Activated CD8-positive, alpha-beta T cell treated with anti-CD3 and anti-CD28 coated beads for 36 hours (primary cell): ENCODE data around the gene NALCN. TPM values are rescaled to one million over a fixed set of nuclear protein-coding genes. Genes with fewer than 3 reads are reported as not detected.

Experiments used
- ATAC-seq: fragments of 200-7000 bp; cut with Tn5 transposase; one replicate; pipeline ENCODE4 v1.10.0; 2021; ENCODE audit warnings: mild to moderate bottlenecking, moderate library complexity
- CTCF ChIA-PET: fragments of 350-600 bp; sonication (Branson Sonifier 250); formaldehyde crosslinking; loops from one replicate; lab custom pipeline; 2021; ENCODE audit warnings: antibody characterized with exemption; lab: Charles Lee
- POLR2A ChIA-PET: fragments of 350-600 bp; sonication (Branson Sonifier 250); formaldehyde crosslinking; loops from one replicate; lab custom pipeline; 2021; ENCODE audit warnings: antibody characterized with exemption; lab: Charles Lee
- DNase-seq: peaks from one replicate; pipeline ENCODE4 v3.0.0-alpha.2; 2020
- H3K27ac Mint-ChIP-seq: one replicate; pipeline ENCODE4 v1.8.0; 2021; ENCODE audit warnings: mild to moderate bottlenecking, mixed read lengths
- H3K27me3 Mint-ChIP-seq: one replicate; pipeline ENCODE4 v1.8.0; 2021; ENCODE audit warnings: mixed read lengths
- H3K36me3 Mint-ChIP-seq: one replicate; pipeline ENCODE4 v1.8.0; 2021; ENCODE audit warnings: low read depth, mixed read lengths
- H3K4me1 Mint-ChIP-seq: one replicate; pipeline ENCODE4 v1.8.0; 2021; ENCODE audit warnings: low read depth, mixed read lengths
- H3K4me3 Mint-ChIP-seq: one replicate; pipeline ENCODE4 v1.8.0; 2021; ENCODE audit warnings: mild to moderate bottlenecking, moderate library complexity, mixed read lengths
- H3K9me3 Mint-ChIP-seq: one replicate; pipeline ENCODE4 v1.8.0; 2021; ENCODE audit warnings: mixed read lengths
- intact Hi-C: fragments of 100-400 bp; cut with micrococcal nuclease; formaldehyde crosslinking; loops from one replicate; pipeline ENCODE4 v1.10.0; 2022
- total RNA-seq, 2 experiments: library from RNA; stranded (reverse); gene quantifications; one replicate each; pipeline ENCODE4 v1.2.3, GENCODE V29; 2021
- TF ChIP-seq, protein P1 (sequence below): fragments of 200-600 bp; IDR thresholded peaks from one replicate; pipeline ENCODE4 v1.8.0; 2022; ENCODE audit warnings: antibody characterized with exemption, mild to moderate bottlenecking

The NALCN gene
- total RNA-seq, 2 experiments from 2014 or later: not detected

DNA sequence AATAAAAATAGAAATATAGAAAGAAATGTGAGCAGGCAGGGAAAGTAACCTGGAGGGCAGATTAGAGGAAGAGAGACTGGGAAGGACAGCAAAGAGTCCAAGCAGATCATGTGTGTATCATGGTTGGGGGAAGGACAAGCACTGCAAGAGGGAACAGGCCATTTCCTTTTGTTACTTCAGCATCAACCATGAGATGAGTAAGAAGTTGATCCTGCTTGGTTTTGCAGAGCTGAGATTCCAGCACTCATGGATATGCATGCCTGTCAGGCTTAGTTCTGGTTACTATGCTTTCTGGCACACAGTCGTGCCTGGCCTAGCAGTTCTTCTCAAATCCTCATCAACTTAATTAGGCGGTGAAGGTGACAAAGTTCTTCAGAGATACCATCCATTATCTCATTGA is 18.1 kb downstream of the NALCN start:
- Mint-ChIP-seq H3K4me1 (no peaks in the 10 kb centered on the region), H3K27ac (no peak overlapping the region), H3K9me3 (no peaks in the 10 kb centered on the region), H3K36me3 (no peaks in the 10 kb centered on the region), H3K4me3 (no peak overlapping the region), H3K27me3 (no peaks in the 10 kb centered on the region)
- ChIA-PET CTCF (no interaction called here), POLR2A (no interaction called here)
- DNase-seq (no peak), ATAC-seq (no peak)
- TF ChIP-seq, protein P1, sequence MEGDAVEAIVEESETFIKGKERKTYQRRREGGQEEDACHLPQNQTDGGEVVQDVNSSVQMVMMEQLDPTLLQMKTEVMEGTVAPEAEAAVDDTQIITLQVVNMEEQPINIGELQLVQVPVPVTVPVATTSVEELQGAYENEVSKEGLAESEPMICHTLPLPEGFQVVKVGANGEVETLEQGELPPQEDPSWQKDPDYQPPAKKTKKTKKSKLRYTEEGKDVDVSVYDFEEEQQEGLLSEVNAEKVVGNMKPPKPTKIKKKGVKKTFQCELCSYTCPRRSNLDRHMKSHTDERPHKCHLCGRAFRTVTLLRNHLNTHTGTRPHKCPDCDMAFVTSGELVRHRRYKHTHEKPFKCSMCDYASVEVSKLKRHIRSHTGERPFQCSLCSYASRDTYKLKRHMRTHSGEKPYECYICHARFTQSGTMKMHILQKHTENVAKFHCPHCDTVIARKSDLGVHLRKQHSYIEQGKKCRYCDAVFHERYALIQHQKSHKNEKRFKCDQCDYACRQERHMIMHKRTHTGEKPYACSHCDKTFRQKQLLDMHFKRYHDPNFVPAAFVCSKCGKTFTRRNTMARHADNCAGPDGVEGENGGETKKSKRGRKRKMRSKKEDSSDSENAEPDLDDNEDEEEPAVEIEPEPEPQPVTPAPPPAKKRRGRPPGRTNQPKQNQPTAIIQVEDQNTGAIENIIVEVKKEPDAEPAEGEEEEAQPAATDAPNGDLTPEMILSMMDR: no peak
- intact Hi-C loops: no loop called here

DNA sequence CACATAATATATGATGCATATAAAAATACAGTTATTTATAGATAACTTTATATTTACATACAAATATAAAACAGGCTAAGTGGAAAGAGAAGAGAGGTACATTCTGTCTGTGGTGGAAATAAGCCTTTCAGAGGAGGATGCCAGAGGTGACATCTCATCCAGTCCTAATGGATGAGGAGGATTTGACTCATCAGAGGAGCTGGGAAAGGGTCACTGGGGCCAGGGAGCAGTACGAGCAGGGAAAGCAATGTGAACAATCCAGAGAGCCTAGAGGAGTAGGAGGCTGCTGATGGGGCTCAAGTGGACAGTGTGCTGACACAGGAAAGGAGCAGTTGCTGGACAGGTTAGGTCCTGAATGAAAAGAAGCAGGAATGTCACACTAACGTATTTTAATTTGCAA is 18.6 kb downstream of the NALCN start:
- Mint-ChIP-seq H3K4me3 (no peak overlapping the region), H3K36me3 (no peaks in the 10 kb centered on the region), H3K4me1 (no peaks in the 10 kb centered on the region), H3K9me3 (no peaks in the 10 kb centered on the region), H3K27ac (no peak overlapping the region), H3K27me3 (no peaks in the 10 kb centered on the region)
- ChIA-PET POLR2A (no interaction called here), CTCF (no interaction called here)
- intact Hi-C loops: no loop called here
- ATAC-seq (no peak), DNase-seq (no peak)
- TF ChIP-seq, protein P1: no peak

DNA sequence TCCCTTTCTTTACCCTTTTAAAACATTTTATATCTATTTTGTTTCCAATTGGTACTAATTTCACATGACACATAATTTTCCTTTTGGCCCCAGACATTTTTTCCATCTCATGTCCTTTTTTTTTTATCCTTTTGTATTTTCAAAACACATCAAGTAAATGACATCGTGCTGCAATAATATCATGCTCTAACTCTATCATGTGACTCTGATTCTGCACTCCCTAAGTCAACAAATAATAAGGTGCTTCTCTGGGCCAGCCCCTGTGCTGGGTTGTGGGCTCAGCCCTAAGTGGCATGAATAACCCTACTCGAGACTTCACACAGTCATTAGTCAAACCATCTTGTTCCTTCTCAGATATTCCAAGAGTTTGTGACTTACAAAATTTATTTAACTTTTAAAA is 21.7 kb downstream of the NALCN start:
- Mint-ChIP-seq H3K27ac (no peak overlapping the region), H3K27me3 (no peaks in the 10 kb centered on the region), H3K36me3 (no peaks in the 10 kb centered on the region), H3K4me3 (no peak overlapping the region), H3K4me1 (no peaks in the 10 kb centered on the region), H3K9me3 (no peaks in the 10 kb centered on the region)
- TF ChIP-seq, protein P1: no peak
- DNase-seq: no peak
- intact Hi-C loops: no loop called here
- CTCF ChIA-PET: no interaction called here
- POLR2A ChIA-PET: no interaction called here
- ATAC-seq: no peak

DNA sequence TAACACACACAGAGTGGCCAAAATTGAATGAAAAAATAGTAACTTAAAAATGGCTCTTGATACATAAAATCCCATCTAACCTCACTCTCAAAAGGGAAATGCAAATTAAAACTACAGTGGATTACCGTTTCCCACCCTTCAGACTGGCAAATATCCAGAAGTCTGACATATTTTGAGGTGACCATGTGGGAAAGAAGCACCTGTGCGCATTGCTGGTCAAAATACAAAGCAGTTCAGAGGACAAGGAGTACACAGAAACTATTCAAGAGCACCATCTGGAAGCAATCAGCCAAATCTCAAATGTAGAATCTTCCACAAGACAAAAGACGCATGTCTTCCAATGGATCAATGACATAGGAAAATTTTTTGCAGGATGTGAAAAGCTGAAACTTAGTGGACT is 23.2 kb downstream of the NALCN start:
- no peaks in the 10 kb centered on the region for H3K4me1 Mint-ChIP-seq
- intact Hi-C loops: no loop called here

DNA sequence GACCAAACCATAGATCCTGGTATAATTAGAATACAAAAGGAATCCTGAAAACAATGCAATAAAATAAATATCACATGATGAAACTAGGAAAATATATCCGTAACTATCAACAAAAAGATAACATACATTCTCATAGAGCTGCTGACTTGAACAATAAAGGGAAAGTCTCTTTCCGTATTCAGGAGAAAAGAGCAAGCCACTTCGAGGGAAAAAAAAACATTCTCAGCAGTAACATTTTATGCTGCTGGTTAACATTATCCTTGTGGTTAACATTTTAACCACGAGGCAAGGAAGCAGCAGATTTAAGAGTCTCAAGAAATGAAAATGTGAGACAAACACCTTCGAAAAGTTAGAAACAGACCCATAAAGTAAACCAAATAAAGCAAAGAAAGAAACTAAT is 25.8 kb downstream of the NALCN start:
- DNase-seq: no peak
- no peak overlapping the region for H3K4me3 Mint-ChIP-seq
- no peaks in the 10 kb centered on the region for H3K36me3 Mint-ChIP-seq
- TF ChIP-seq, protein P1: no peak
- ATAC-seq: no peak
- intact Hi-C loops: no loop called here
- H3K9me3 Mint-ChIP-seq: no peaks in the 10 kb centered on the region
- H3K27ac Mint-ChIP-seq: no peak overlapping the region
- H3K4me1 Mint-ChIP-seq: no peaks in the 10 kb centered on the region
- CTCF ChIA-PET: no interaction called here
- H3K27me3 Mint-ChIP-seq: no peaks in the 10 kb centered on the region
- POLR2A ChIA-PET: no interaction called here

More for the DNA sequence above, 23.2 kb downstream of the NALCN start:
- no peak for DNase-seq
- H3K27ac Mint-ChIP-seq: no peak overlapping the region
- no peak overlapping the region for H3K4me3 Mint-ChIP-seq
- TF ChIP-seq, protein P1: no peak
- ATAC-seq: no peak
- H3K36me3 Mint-ChIP-seq: no peaks in the 10 kb centered on the region
- ChIA-PET CTCF (no interaction called here), POLR2A (no interaction called here)
- H3K27me3 Mint-ChIP-seq: no peaks in the 10 kb centered on the region
- H3K9me3 Mint-ChIP-seq: no peaks in the 10 kb centered on the region
